HG02973 (cell line): ENCODE results near the gene PLCG2.
A peak's percentile ranks its signal among the peaks of the same experiment; 100 is the strongest.
"Not testable (repeated sequence)": the region's sequence is repeated elsewhere in the genome, so short reads cannot be mapped to it uniquely, and the experiment has no call there.

Experiments used
- ATAC-seq: cut with Tn5 transposase; IDR thresholded peaks from one replicate; pipeline ENCODE4 v1.9.1; 2021; ENCODE audit warnings: moderate library complexity; ENCODE audit not compliant: unreplicated experiment

The PLCG2 gene

DNA sequence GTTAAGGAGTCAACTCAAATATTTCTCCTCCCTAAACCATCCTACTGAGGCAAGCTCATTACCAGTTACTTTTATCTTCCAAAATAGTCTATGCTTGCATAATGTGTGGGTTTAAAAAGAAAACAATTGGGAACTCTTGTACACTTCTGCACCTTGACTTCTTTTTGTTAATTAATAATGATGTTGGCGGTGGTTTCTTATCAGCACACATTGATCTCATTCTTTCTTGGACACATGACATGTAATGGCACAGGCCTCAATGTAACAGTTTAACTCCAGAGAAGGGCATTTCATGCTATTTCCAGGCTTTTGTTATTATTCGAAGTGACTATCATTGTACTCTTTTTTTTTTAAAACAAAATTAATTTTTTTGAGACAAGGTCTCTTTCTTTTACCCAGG lies 7.8 kb downstream of the PLCG2 start:
- no peak for ATAC-seq

DNA sequence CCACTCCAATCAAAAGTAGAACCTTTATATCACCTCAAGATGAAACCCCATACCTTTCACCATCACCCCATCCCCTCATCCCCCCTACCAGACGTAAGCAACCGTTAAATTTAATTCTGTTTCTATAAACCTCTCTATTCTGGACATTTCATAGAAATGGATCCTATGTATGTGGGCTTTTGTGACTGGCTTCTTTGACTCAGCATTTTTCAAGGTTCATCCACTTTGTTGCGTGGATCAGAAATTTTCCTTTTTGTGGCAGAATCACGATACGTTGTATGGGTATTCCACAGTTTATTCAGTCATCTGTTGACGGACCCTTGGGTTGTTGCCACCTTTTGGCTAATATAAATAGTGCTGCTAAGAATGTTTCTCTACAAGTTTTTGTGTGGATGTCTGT lies 8.6 kb downstream of the PLCG2 start:
- no peak for ATAC-seq

GRCh38 chr16:81790277-81790676 lies 11.2 kb downstream of the PLCG2 start:
- ATAC-seq = no peak

- no peak for ATAC-seq
Observed at GRCh38 chr16:81790830-81791435, 11.8 kb downstream of the PLCG2 start.

DNA sequence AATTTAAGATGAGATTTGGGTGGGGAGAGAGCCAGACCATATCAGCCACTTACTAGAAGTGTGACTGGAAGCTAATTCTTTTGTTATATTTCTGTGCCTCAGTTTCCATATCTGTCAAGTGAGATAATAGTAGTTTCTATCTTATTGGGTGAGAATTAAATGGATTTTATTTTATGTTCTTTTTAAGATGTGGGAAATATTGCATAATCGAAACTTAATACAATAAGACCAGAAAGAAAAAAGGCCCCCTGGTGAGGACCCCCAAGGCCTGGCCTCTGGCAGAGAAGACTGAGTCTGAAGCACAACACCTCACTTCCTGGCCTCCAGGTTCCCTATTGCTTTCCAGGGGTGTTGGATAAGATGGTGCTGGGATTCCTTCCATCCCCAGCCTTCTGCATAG lies 13.7 kb downstream of the PLCG2 start:
- no peak for ATAC-seq

GRCh38 chr16:81795193-81795592 lies 16.1 kb downstream of the PLCG2 start:
- no peak for ATAC-seq

- no peak for ATAC-seq
Observed at GRCh38 chr16:81796035-81796434, 16.9 kb downstream of the PLCG2 start.

GRCh38 chr16:81796583-81797346 lies 17.7 kb downstream of the PLCG2 start:
- ATAC-seq = no peak

- peak; percentile 36 for ATAC-seq
Observed at GRCh38 chr16:81797443-81797842, 18.4 kb downstream of the PLCG2 start.

GRCh38 chr16:81798311-81799137 lies 19.4 kb downstream of the PLCG2 start:
- peak; percentile 46 for ATAC-seq

DNA sequence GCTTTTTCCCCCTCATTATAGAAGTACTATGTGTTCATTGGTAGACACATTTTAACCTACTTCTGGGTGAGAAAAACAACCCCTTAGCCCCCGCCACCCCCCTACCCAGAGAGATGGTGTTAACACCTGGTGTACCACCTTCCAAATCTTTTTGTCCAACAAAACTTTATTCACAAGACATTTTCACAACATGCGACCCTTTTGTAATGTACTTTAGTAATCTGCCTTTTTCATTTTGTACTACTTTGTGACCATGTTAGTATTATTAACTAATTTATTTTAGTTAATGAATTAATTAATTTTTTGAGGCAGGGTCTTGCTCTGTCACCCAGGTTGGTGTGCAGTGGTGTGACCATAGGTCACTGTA lies 20.0 kb downstream of the PLCG2 start:
- ATAC-seq = no peak

- not testable (repeated sequence) for ATAC-seq
Observed at GRCh38 chr16:81801724-81802123, 22.6 kb downstream of the PLCG2 start.

DNA sequence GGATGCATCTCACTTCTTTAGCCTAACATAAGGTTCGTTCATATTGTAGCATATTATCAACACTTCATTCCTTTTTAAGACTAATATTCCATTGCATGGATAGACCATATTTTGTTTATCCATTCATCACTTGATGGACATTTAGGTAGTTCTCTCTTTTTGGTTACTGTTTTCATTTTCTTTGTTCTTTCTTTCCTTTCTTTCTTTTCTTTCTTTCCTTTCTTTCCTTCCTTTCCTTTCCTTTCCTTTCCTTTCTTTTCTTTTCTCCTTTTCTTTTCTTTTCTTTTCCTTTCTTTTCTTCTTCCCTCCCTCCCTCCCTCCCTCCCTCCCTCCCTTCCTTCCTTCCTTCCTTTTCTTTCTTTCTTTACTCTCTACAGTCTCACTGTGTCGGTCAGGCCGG lies 24.2 kb downstream of the PLCG2 start:
- ATAC-seq = no peak

- peak; percentile 27 for ATAC-seq
Observed at GRCh38 chr16:81804134-81804610, 25.1 kb downstream of the PLCG2 start.

DNA sequence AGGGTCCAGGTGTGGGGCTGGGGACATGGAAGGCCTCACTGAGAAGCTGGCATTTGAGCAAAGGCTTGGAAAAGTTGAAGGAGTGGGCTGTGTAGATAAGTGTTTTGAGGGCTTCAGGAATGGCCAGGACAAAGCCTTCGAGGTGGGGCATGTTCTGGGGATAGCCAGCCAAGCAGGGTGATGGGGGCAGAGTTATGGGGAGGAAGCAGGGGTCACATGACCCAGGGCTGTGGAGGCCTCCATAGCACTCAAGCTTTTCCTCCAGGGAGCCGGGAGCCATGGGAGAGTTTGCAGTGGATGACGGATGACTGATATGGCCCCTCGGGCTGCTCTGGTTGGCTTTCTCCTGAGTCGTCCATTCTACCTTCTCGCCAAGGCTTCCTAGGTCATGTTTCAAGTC lies 27.6 kb downstream of the PLCG2 start:
- no peak for ATAC-seq

DNA sequence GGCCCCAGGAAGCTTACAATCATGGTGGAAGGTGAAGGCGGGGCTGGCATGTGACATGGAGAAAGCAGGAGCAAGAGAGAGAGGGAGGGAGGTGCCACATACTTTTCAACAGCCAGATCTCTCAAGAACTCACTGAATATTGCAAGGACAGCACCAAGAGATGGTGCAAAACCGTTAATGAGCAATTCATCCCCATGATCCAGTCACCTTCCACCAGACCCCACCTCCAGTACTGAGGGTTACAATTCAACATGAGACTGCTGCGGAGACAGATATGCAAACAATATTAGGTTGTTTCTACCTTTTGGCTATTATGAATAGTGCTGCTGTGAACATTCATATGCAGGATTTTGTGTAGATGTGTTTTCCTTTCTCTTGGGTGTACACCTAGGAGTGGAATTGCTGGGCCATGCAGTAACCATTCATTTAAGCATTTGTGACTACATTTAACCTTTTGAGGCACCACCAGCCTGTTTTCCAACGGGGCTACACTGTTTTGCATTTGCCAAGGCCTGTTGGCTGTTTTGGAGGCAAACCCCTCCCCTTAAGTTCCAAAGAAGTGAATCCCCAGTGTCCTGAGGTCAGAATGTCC lies 28.8 kb downstream of the PLCG2 start:
- no peak for ATAC-seq

DNA sequence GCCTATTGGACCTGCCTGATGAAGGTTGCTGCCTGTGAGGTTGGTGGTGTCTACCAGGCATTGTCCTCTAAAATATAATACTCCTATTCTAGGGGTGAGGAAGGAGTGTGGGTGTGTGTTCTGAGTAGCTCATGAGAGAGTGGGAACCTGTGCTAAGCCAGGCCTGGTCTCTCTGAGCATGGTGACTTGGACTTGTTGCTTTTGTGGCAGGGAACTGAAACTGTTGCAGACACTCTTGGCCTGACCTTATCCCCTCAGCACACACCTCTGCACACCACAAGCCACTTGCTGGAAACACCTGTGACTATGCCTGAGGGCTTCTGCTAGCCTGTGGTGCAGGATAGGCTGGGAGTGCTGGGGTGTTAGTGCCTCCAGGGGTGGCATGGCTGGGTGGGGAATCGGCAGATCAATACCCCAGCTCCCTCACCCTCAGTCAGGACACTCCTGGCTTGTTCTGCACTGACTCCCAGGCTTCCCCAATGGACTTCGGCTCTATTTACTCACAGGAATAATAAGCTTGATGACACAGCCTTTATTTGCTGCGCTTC lies 29.9 kb downstream of the PLCG2 start:
- ATAC-seq = peak; percentile 67

- no peak for ATAC-seq
Observed at GRCh38 chr16:81809567-81809966, 30.5 kb downstream of the PLCG2 start.

DNA sequence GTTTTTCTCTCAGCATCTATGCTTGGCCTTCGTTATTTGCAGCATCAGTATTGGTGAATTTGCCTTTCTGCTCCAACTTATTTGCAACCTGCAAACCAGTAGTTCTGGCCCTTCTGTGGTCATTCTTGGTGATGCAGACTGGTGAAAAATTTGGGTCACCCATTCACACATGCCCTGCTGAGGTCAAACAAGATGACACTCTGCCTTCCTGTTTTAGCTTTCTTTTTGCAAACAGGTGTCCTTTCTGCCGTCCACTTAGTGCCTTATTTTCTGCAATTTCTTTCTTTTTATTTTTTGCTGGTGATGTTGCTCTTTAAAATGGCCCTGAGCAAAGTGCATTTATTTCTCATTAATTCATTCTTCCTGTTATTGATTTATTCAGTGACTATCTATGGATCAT lies 31.3 kb downstream of the PLCG2 start:
- ATAC-seq = no peak

DNA sequence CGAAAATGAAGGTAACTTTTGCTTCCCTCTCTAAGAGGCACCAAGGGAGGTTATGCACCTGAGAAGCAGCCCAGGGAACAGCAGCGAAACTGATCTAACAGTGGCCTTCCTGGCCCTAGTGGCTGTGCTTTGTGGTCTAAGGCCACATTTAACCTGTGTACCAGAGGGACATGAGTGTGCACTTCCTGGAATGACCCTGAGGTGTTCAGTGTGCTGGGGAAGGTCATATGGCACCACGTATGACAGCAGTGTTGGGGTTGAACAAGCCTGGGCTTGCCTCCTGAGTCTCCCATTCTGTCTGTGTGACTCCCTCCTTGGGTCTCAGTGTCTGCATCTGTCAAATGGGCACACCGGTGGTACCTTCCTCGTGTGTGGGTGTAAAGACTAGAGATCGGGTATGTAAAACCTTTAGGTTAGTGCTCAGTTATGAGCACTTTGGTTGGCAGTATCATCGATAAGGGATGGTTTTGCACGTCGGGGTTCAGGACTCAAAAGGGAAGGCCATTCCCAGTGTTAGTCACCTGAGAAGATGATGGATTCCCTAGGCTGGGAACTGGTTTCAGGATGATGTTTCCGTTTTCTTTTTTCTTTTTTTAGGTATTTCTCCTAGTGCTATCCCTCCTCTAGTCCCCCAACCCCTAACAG lies 31.9 kb downstream of the PLCG2 start:
- peak; percentile 28 for ATAC-seq

- no peak for ATAC-seq
Observed at GRCh38 chr16:81813648-81814047, 34.6 kb downstream of the PLCG2 start.
